ENCODE data around the gene SEMA4D. TPM values are rescaled to one million over a fixed set of nuclear protein-coding genes. Genes with fewer than 3 reads are reported as not detected.
"Not testable (repeated sequence)": the region's sequence is repeated elsewhere in the genome, so short reads cannot be mapped to it uniquely, and the experiment has no call there.

The SEMA4D gene
- total and polyA plus RNA-seq, 5 experiments from 2014 or later: 154 to 573 (median 359) TPM

DNA sequence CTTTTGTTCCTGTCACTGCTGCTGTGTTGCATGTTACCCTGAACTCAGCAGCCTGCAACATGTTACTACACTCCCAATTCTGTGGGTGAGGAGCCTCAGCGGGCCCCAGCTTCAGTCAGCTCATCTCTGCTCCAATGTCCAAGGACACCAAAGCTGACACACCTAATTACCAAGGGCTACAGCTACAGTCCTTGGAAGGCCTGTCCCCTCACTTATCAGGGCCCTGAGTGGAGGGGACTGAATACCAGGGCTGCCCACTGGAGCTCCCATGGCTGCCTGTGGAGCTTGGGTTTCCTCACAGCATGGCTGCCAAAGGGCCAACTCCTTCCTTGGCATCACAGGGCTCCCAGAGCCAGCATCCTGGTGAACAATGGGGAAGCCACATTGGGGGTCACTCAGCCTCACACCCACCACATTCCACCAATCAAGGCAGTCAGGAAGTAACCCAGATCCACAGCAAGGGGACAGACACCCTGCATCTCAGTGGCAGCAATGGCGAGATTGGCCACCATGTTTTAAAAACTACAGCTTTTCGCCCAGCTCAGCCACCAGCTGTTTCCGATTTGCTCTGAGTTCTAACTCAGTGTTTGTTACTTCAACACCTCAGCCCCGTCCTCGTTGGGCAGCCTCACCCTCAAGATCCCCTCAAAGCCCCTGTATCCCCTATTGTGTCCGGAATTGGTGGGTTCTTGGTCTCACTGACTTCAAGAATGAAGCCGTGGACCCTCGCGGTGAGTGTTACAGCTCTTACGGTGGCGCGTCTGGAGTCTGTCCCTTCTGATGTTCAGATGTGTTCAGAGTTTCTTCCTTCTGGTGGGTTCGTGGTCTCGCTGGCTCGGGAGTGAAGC, 18.9 kb downstream of the SEMA4D start:
- H3K27ac Mint-ChIP-seq: peak overlapping the region; percentile 89 to 99 (median 96)
- H3K4me3 Mint-ChIP-seq: peak overlapping the region; percentile 81 to 97 (median 92)
- H3K27me3 Mint-ChIP-seq: no peaks in the 10 kb centered on the region
- POLR2A ChIA-PET: interaction anchor here (1.0 to 5.4 kb wide), 19 partner anchors 9 to 75 kb away, joined by 3 to 28 read pairs (median 11); no protein-coding TSS in a partner anchor
- H3K9me3 Mint-ChIP-seq: peaks cover 0 to 7% (median 0%) of the 10 kb centered on the region in 9 donors
- DNase-seq: no peak
- H3K4me1 Mint-ChIP-seq: peaks cover 59 to 96% (median 92%) of the 10 kb centered on the region in 4 donors
- no peak for ATAC-seq
- peaks cover 27 to 56% (median 41%) of the 10 kb centered on the region in 3 donors for H3K36me3 Mint-ChIP-seq

DNA sequence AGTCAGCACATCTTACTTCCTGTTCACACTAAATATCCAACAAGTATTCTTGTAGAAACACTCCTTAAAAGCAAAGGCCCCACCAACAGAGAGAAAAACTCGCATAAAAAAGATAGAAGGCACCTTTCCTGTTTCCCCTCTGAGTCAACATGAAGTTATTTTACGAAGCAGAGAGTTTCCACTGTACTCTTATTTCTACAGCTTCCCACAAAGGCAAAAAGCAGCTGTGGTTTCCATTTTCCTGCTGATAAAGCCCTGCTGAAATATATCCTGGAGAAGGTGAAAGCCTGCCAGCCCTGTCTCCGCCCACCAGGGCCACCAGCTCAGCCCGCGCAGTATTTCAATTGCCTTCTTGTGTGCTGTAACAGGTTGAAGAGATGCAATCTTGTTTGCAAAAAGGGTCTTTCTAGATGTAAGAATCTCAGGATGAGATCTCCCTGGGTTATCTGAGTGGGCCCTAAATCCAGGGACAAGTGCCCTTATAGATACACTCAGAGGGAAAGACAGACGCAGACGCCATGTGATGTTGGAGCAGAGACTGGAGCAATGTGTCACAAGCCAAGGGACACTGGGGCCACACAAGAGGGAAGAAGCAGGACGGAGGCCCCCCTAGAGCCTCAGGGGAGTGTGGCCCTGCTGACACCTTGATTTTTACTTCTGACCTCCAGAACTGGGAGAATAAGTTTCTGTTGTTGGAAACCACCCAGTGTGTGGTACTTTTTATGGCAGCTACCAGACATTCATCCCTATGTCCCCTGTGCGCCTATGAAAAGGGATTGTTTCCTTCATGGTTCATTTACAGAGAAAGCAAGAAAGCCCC, 19.9 kb downstream of the SEMA4D start:
- ATAC-seq (peak; percentile 54 to 64), DNase-seq (peak in 8 of 10 donors; percentile 33 to 82 (median 52))
- Mint-ChIP-seq H3K4me3 (peak overlapping the region; percentile 81 to 97 (median 92)), H3K9me3 (peaks cover 0 to 7% (median 0%) of the 10 kb centered on the region in 9 donors), H3K27ac (peak overlapping the region; percentile 89 to 99 (median 96)), H3K4me1 (peaks cover 59 to 96% (median 91%) of the 10 kb centered on the region in 4 donors), H3K27me3 (no peaks in the 10 kb centered on the region), H3K36me3 (peaks cover 27 to 66% (median 46%) of the 10 kb centered on the region in 3 donors)
- POLR2A ChIA-PET: interaction anchor here (0.7 to 5.4 kb wide), 20 partner anchors 8 to 71 kb away, joined by 3 to 28 read pairs (median 10); no protein-coding TSS in a partner anchor

DNA sequence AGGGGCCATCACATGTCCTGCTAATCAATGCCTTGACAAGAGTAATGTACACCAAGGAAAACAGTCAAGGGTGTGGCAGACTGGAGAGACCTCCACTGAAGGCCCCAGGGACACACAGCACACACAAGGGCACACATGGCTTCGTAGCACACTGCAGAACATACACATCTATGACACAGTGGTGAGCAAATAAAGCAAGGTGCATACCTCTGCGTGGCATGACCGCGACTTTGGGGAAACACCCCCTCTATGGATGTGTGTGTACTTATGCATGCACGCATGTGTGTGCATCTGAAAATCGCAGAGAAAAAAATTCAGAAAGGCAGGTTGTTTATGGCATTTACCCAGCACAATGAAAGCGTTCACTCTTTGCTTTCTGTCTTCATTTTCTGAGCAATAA, 20.5 kb downstream of the SEMA4D start:
- H3K4me1 Mint-ChIP-seq: peaks cover 56 to 96% (median 91%) of the 10 kb centered on the region in 4 donors
- peak overlapping the region; percentile 89 to 99 (median 96) for H3K27ac Mint-ChIP-seq
- peaks cover 0 to 7% (median 0%) of the 10 kb centered on the region in 9 donors for H3K9me3 Mint-ChIP-seq
- DNase-seq (peak in 4 of 10 donors; percentile 35 to 64 (median 56)), ATAC-seq (peak; percentile 48 to 71)
- peaks cover 27 to 73% (median 53%) of the 10 kb centered on the region in 3 donors for H3K36me3 Mint-ChIP-seq
- POLR2A ChIA-PET: interaction anchor here (0.7 to 5.4 kb wide), 23 partner anchors 8 to 69 kb away, joined by 3 to 28 read pairs (median 9); no protein-coding TSS in a partner anchor
- H3K27me3 Mint-ChIP-seq: no peaks in the 10 kb centered on the region
- peak overlapping the region; percentile 81 to 97 (median 92) for H3K4me3 Mint-ChIP-seq

DNA sequence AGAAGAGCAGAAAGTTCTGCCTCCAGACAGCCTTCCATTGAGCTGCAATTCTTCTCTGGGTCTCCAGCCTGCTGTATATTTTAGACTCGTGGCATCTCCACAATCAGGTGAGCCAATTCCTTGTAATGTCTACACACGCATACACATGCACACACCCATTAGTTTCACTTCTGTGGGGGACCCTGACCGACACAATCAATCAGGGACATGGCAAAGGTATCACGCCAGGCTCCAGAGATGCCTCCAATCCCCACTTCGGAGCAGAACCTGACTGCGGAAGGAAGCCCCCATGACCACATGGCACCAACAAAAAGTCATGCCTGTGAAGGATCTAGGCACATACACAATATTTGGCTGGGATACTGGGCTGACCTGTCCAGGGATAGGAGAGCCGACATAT, 21.4 kb downstream of the SEMA4D start:
- DNase-seq: no peak
- peaks cover 27 to 75% (median 57%) of the 10 kb centered on the region in 3 donors for H3K36me3 Mint-ChIP-seq
- H3K4me3 Mint-ChIP-seq: peak overlapping the region; percentile 81 to 97 (median 92)
- no peak for ATAC-seq
- POLR2A ChIA-PET: interaction anchor here (1.0 to 3.5 kb wide), 10 partner anchors 9 to 58 kb away, joined by 3 to 19 read pairs (median 7); no protein-coding TSS in a partner anchor
- H3K27ac Mint-ChIP-seq: peak overlapping the region; percentile 89 to 99 (median 96)
- no peaks in the 10 kb centered on the region for H3K27me3 Mint-ChIP-seq
- peaks cover 54 to 96% (median 89%) of the 10 kb centered on the region in 4 donors for H3K4me1 Mint-ChIP-seq
- H3K9me3 Mint-ChIP-seq: peaks cover 0 to 7% (median 0%) of the 10 kb centered on the region in 9 donors

DNA sequence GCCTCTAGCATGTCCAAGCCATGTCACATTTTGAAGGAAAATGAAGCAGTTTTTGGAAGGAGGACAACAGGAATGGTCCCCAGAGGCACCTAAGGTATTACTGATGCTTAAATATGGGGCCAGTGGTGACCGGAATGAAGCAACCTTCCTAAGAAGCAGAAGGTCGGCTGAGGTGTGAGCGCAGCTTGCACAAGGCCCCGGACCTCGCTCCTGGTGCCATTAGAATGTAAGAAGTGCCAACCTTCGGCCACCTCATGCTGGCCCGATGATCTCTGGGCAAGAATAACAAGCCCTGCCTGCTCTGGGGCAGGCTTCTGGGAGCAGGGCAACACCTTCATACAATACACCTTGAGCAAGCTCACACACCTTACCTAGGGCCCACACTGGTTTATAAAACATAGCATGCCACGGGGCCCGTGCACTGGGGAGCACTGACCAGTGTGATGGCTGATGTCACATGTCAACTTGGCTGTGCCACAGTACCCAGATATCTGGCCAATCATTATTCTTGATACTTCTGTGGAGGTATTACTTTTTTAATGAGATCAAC, 21.9 kb downstream of the SEMA4D start:
- H3K36me3 Mint-ChIP-seq: peaks cover 27 to 76% (median 55%) of the 10 kb centered on the region in 3 donors
- peak overlapping the region; percentile 89 to 99 (median 96) for H3K27ac Mint-ChIP-seq
- peaks cover 0 to 7% (median 0%) of the 10 kb centered on the region in 9 donors for H3K9me3 Mint-ChIP-seq
- no peaks in the 10 kb centered on the region for H3K27me3 Mint-ChIP-seq
- H3K4me3 Mint-ChIP-seq: peak overlapping the region; percentile 81 to 97 (median 92)
- POLR2A ChIA-PET: interaction anchor here (0.7 to 9.7 kb wide), 16 partner anchors 7 to 73 kb away, joined by 3 to 62 read pairs (median 6); no protein-coding TSS in a partner anchor
- peaks cover 53 to 96% (median 88%) of the 10 kb centered on the region in 4 donors for H3K4me1 Mint-ChIP-seq
- ATAC-seq (no peak), DNase-seq (no peak)

DNA sequence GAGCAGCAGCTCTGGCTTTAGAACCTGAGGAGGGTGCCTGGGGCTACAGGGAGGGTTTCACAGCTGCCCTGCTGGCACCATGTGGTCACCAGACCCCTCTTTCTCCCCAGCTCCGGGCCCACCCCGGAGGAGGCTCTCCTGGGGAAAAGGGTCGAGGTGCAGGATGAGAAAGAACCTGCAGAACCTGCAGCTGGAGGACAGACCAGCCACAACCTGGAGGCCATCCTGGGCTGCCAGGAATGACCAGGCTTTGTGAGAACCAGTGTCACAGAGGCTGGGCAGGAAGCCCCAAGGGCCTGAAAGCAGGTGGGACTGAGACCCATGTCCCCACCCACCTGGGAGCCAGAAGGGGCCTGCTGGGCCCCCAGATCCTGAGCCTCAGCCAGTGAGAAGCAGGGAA, 23.0 kb downstream of the SEMA4D start:
- Mint-ChIP-seq H3K4me3 (peak overlapping the region; percentile 63 to 97 (median 92)), H3K27ac (peak overlapping the region in 9 of 10 donors; percentile 92 to 98 (median 96)), H3K4me1 (peaks cover 56 to 99% (median 94%) of the 10 kb centered on the region in 4 donors), H3K9me3 (peaks cover 0 to 7% (median 0%) of the 10 kb centered on the region in 9 donors), H3K27me3 (no peaks in the 10 kb centered on the region), H3K36me3 (peaks cover 26 to 82% (median 53%) of the 10 kb centered on the region in 3 donors)
- no peak for DNase-seq
- POLR2A ChIA-PET: interaction anchor here (0.9 to 9.7 kb wide), 21 partner anchors 8 to 74 kb away, joined by 3 to 62 read pairs (median 5); no protein-coding TSS in a partner anchor
- no peak for ATAC-seq

DNA sequence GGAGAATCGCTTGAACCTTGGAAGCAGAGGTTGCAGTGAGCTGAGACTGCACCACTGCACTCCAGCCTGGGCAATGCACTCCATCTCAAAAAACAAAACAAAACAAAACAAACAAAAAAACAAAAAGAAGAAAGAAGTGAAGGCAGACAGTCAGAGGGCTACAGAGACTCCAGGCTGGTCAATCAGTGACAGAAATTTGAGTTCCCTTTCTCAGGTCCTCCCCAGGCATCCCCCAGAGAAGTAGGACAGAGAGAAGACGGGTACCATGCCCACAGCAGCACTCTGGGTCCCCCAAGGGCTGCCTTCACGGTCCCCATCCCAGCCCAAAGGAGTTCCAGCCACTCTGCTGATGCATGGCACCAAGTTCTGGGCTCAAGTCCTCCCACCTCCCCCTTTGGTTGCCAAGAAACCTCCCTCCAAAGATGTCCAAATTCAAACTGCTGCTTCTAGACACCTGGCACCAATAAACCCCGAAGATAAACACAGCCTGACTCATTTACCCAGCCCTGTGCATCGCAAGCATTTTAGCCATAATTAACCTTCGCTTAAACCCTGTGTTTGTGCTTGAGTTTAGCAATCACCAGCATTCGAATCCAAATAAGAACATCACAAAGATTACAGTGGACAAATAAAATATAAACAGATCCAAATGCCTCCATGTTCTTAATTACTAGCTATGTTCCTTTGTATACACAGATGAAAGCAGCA, 24.0 kb downstream of the SEMA4D start:
- H3K27me3 Mint-ChIP-seq: no peaks in the 10 kb centered on the region
- peaks cover 22 to 84% (median 52%) of the 10 kb centered on the region in 3 donors for H3K36me3 Mint-ChIP-seq
- POLR2A ChIA-PET: interaction anchor here (0.9 to 9.7 kb wide), 18 partner anchors 9 to 75 kb away, joined by 3 to 62 read pairs (median 5); no protein-coding TSS in a partner anchor
- H3K4me3 Mint-ChIP-seq: peak overlapping the region; percentile 37 to 81 (median 62)
- peaks cover 61 to 99% (median 94%) of the 10 kb centered on the region in 4 donors for H3K4me1 Mint-ChIP-seq
- DNase-seq (no peak), ATAC-seq (no peak)
- peak overlapping the region; percentile 91 to 98 (median 94) for H3K27ac Mint-ChIP-seq
- H3K9me3 Mint-ChIP-seq: no peaks in the 10 kb centered on the region

DNA sequence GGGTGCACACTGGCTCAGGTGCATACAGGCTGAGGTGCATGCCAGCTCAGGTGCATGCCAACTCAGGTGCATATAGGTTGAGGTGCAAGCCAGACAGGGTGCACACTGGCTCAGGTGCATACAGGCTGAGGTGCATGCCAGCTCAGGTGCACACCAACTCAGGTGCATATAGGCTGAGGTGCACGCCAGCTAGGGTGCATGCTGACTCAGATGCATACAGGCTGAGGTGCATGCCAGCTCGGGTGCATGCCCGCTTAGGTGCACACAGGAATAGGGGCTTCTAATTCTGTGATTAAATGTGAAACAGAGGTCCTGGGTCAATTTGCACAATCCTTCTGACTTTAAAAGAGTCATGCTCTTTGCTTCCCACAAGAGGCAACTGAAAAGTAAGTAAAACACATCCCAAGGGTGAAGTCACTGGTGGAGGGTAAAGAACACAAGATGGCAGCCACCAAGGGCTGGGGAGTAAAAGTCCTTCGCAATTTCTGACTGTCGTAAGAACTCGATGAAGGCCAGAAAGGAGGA, 26.1 kb downstream of the SEMA4D start:
- not testable (repeated sequence) for DNase-seq, ATAC-seq, H3K27me3 Mint-ChIP-seq, H3K9me3 Mint-ChIP-seq
- peaks cover 59 to 99% (median 94%) of the 10 kb centered on the region in 4 donors for H3K4me1 Mint-ChIP-seq
- peak overlapping the region; percentile 91 to 98 (median 96) for H3K27ac Mint-ChIP-seq
- POLR2A ChIA-PET: interaction anchor here (0.8 to 9.7 kb wide), 13 partner anchors 9 to 48 kb away, joined by 3 to 97 read pairs (median 4); no protein-coding TSS in a partner anchor
- peaks cover 12 to 81% (median 42%) of the 10 kb centered on the region in 3 donors for H3K36me3 Mint-ChIP-seq
- peak overlapping the region in 8 of 10 donors; percentile 35 to 79 (median 61) for H3K4me3 Mint-ChIP-seq

DNA sequence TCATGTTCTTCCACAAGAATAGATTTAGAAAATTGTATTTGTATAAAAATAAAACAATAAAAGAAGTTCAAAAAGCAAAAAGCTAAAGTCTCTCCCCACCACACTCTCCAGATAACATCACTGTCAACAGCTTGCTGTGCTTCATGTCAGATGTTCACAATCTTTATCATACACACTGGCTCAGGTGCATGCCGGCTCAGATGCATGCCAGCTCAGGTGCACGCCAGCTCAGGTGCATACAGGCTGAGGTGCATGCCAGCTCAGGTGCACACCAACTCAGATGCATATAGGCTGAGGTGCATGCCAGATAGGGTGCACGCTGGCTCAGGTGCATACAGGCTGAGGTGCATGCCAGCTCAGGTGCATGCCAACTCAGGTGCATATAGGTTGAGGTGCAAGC, 26.5 kb downstream of the SEMA4D start:
- Mint-ChIP-seq H3K27ac (peak overlapping the region; percentile 71 to 99 (median 96)), H3K36me3 (peaks cover 10 to 80% (median 38%) of the 10 kb centered on the region in 3 donors), H3K4me3 (peak overlapping the region in 9 of 10 donors; percentile 20 to 90 (median 83)), H3K4me1 (peaks cover 60 to 99% (median 94%) of the 10 kb centered on the region in 4 donors), H3K27me3 (no peaks in the 10 kb centered on the region), H3K9me3 (no peaks in the 10 kb centered on the region)
- POLR2A ChIA-PET: interaction anchor here (0.7 to 9.7 kb wide), 12 partner anchors 9 to 72 kb away, joined by 3 to 97 read pairs (median 6); no protein-coding TSS in a partner anchor
- DNase-seq (no peak), ATAC-seq (peak; percentile 19 to 29)

DNA sequence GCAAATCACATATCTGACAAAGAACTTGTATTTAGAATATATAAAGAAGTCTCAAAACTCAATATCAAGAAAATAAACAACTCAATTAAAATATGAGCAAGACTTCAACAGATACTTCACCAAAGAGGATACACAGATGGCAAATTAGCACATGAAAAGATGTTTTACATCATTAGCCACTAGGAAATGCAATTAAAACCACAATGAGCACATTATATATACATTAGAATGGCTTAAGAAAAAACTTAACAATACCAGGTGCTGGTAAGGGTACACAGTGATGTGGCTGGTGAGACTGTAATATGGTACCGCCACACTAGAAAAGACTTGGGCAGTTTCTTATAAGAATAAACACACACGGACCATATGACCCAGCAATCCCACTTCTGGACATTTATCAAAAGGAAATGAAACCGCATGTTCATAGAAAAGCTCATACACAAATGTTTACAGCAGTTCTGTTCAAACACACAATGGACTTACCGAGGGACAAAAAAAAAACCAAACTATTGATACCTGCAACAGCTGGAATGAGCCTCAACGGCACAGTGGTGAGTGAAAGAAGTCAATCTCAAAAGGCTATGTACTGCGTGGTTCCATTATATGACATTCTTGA, 27.6 kb downstream of the SEMA4D start:
- peaks cover 10 to 77% (median 40%) of the 10 kb centered on the region in 3 donors for H3K36me3 Mint-ChIP-seq
- no peak for DNase-seq
- peak overlapping the region; percentile 94 to 99 (median 97) for H3K27ac Mint-ChIP-seq
- ATAC-seq: no peak
- H3K4me3 Mint-ChIP-seq: peak overlapping the region; percentile 75 to 90 (median 84)
- H3K9me3 Mint-ChIP-seq: no peaks in the 10 kb centered on the region
- peaks cover 64 to 99% (median 94%) of the 10 kb centered on the region in 4 donors for H3K4me1 Mint-ChIP-seq
- no peaks in the 10 kb centered on the region for H3K27me3 Mint-ChIP-seq
- POLR2A ChIA-PET: interaction anchor here (0.8 to 9.7 kb wide), 12 partner anchors 7 to 79 kb away, joined by 3 to 97 read pairs (median 6); no protein-coding TSS in a partner anchor
